ENCODE data around the gene UQCRC2.
"Not testable (repeated sequence)": the region's sequence is repeated elsewhere in the genome, so short reads cannot be mapped to it uniquely, and the experiment has no call there.

The UQCRC2 gene

DNA sequence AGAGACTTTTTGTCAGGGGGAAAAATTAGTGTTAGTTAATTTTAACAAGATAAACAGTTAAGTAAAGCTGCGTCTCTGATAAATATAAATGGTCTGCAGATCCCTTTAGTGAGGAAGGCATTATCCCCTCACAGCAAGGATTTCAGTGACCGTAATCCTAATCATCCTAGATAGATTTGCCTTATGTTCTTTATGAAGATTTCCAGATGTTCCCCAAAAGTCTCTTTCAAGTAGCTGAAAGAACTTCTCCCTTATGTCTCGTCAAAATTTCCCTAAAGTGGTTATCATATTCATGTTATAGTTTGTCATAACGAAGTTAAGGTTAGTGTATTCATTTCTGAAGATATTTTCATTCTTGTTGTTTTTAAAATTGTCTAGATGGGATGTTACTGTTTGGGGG, 60.3 kb downstream of the UQCRC2 start:
- no peak for DNase-seq

DNA sequence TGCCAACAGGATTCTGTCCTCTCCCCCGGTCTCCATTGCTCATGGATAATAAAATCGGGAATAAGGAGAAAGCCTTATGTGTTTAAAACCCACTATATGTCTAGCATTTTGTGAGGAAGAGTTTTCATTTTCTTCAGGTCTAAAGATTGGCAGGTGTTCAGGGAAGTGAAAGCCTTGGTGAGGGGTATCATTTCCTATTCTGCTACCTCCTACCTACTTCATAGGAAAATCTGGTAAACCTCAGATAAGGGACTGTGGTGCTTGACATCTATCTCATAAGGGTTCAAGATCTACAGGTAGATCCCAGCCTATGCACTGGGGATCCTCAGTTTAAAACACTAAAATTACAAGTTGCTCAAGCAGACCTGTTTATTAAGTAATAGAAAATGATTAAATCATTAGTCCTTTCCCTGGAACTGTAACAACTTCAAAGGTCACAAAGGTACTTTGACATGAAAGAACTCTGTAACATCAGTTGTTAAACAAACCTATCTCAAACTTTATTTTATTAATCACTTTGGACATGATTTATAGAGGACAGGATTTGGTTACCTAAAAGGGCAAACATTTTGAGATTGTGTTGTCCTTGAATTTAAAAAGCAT, 61.2 kb downstream of the UQCRC2 start:
- no peak for DNase-seq

DNA sequence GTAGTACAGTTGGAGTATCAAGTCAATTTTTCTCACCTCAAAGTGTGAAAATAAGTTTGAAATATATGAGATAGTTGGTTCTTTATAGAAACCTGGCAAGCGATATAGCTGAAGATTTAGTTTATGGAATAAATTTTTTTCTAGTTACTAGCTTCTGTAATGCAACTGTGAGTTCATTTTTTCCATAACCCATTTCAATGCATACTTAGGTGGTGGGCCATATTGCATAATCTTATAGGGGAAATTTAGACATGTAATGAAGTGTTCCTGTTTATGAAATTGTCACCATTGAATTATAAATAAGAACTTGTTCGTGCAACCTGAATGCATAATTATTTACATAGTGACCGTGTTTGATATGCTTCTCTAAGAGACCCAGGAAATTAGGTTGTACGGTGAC, 63.8 kb downstream of the UQCRC2 start:
- no peak for DNase-seq

DNA sequence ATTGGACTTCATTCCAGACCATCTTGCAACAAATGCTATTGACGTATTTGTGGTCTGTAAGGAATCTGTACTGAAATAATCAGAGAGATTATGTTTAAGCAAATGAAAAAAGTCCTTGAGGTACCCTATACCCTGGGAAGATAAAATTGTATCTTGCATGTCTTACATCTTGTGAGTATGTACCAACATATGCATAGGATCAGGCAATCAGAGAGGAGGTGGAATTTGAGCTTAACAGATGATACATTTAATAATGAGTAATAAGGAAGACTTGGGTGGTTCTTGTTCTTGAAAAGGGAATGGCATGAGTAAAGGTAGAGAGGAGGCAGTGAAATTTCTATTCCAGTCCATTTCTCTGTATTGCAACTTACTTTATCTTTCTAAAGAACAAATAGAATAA, 65.4 kb downstream of the UQCRC2 start:
- no peak for DNase-seq

DNA sequence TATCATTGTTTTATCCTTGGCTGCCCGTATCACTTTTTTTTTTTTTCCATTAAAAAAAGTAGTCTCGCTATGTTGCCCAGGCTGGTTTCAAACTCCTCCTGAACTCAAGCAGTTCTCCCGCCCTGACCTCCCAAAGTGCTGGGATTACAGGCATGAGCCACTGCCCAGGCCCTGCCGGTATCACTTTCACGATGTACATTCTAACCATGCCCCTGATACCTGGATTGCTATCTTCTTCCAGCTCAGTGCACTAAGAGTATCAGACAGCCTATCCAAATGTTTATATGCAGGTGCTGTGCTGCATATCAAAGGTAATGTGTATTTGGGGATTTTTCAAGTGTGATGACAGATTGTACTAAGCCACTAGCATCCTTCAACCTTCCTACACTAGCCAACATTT, 69.0 kb downstream of the UQCRC2 start:
- no peak for DNase-seq

DNA sequence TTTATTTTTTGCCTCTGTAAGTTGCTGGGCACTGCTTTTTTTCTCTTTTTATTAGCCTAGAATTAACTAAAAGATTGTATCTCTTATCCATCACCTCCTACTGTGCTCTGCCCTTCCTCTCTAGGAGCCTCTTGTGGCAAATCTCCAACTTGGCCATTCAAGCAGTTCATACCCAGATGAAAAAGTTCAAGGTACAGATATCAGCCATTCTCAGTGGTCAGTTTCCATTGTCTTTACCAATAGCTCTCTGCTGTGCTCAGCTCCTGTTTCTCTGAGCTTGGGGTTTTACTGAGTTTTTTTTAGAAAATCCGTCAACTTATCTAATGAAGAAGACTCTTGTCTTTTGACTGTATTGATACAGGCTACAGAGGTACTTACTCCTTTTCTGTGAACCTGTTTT, 70.3 kb downstream of the UQCRC2 start:
- no peak for DNase-seq

DNA sequence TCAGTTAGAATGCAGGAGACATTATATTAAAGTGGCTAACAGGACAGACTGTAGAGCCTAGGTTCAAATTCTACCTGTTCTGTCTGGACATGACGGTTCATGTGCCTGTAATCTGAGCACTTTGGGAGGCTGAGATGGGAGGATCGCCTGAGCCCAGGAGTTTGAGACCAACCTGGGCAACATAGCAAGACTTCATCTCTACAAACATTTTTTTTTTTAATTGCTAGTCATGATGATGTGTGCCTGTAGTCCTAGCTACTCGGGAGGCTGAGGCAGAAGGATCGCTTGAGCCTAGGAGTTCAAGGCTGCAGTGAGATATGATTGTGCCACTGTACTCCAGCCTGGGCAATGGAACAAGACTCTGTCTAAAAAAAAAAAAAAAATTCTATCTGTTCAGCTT, 71.6 kb downstream of the UQCRC2 start:
- not testable (repeated sequence) for DNase-seq

DNA sequence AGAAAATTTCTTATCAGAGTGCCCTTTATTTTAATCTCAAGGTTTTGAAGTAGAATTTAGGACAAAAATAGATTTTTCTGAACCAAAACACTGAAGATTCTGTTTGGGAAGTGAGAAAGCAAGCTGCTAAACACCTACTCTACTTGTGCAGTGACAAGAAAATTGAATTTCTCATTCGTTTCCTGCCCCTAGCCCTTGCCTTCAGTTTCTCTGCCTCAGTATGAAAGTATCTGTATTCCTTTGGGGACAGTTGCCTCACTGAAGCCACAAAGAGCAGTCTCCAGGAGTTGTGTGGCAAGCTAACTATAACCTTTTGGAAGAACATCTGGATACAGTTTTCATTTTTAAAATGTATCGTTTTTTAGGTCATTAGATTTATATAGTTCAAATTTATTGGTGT, 74.5 kb downstream of the UQCRC2 start:
- DNase-seq: no peak

DNA sequence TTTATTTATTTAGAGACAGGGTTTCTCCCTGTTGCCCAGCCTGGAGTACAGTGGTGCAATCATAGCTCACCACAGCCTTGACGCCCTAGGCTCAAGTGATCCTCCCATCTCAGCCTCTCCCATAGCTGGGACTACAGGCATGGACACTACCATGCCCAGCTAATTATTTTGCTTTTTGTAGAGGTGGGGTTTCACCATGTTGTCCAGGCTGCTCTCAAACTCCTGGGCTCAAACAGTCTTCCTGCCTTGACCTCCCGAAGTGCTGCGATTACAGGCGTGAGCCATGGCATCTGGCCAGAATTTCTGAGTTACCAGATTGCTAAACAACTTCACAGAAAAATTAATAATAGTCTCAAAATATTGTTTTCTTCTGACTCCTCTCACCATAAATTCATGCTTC, 76.5 kb downstream of the UQCRC2 start:
- no peak for DNase-seq

DNA sequence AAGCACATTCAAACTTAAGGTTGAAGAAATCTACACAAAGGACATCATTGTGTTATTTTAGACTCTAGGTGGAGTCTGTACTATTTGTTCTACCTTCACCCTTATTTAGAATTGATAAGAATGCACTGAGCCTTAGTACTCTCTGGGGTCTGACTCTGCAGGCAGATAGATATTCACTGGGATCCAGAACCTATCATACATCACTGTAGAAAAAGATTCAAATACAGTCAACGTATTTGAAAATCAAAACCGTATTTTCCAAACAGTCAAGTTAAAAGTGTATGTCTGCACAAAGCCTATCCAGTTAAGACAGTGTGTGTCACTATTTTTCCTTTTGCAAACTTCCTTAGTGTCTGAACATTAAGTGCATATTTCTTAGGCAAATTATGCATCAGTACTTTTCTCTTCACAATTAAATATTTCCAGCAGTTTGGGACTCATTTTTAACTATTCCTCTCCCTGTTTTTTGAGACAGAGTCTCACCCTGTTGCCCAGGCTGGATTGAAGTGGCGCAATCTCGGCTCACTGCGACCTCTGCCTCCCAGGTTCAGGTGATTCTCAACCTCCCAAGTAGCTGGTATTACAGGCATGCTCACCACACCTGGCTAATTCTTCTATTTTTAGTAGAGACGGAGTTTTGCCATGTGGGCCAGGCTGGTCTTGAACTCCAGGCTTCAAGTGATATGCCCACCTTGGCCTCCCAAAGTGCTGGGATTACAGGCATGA, 77.1 kb downstream of the UQCRC2 start:
- no peak for DNase-seq

DNA sequence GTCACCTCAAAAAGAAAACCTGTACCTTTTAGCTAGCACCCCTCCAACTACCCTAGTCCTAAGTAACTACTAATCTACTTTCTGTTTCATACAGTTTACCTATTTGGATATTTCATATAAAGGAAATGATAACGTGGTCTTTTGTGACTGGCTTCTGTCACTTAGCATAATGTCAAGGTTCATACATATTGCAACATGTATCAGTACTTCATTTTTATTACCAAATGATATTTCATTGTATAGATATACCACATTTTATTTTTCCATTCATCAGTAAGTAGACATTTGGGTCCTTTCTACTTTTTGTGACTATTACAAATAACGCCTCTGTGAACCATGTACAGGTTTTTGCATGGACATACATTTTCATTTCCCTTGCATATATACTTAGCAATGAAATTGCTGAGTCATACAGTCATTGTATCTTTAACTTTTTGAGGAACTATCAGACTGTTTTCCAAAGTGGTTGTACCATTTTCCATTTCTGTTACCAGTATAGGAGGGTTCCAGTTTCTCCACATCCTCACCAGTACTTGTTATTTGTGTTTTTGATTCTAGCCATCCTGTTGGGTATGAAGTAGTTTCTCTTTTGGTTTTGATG, 78.4 kb downstream of the UQCRC2 start:
- no peak for DNase-seq

All from cerebellar nuclear complex (tissue), 1 donor.